GM19035 (cell line): ENCODE data around the gene PLCXD1.
"Not testable (repeated sequence)": the region's sequence is repeated elsewhere in the genome, so short reads cannot be mapped to it uniquely, and the experiment has no call there.

Source experiments
- ATAC-seq: cut with Tn5 transposase; IDR thresholded peaks from one replicate; pipeline ENCODE4 v1.9.1; 2021; ENCODE audit not compliant: unreplicated experiment

PLCXD1 gene

DNA sequence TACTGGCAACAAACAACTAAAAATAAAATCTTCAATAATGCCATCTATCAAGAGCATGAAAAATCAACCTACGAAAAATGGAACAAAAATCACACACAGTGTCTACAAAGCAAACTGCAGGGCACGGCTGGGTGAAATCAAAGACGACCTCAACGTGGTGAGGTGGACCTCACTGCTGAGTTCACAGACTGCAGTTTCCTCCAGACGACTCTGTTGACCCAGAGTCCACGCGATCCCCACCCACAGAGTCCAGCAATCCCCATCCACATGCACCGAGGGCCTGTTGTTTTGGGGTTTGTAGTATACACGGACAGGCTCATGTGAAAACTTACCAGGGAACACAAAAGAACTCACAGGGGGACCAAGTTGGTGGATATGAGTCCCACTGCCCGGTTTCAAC, 68.5 kb downstream of the PLCXD1 start:
- no peak for ATAC-seq

DNA sequence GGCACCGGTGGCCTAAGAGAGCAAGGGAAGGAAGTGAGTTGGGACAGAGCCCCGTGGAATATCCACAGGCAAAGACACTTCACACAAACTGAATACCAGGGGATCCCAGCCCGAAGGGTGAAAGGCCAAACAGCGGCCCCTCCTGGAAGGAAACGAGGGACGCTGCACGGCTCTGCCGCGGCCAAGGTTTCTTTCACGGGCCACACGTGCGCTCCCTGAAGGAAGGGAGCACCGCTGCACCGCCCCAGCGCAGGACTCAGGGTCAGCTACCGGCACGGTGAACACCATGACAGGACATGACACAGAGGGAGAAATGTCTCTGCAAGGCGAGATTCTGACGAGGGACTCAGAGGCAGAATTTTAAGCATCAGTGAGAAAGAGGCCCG, 69.0 kb downstream of the PLCXD1 start:
- no peak for ATAC-seq

DNA sequence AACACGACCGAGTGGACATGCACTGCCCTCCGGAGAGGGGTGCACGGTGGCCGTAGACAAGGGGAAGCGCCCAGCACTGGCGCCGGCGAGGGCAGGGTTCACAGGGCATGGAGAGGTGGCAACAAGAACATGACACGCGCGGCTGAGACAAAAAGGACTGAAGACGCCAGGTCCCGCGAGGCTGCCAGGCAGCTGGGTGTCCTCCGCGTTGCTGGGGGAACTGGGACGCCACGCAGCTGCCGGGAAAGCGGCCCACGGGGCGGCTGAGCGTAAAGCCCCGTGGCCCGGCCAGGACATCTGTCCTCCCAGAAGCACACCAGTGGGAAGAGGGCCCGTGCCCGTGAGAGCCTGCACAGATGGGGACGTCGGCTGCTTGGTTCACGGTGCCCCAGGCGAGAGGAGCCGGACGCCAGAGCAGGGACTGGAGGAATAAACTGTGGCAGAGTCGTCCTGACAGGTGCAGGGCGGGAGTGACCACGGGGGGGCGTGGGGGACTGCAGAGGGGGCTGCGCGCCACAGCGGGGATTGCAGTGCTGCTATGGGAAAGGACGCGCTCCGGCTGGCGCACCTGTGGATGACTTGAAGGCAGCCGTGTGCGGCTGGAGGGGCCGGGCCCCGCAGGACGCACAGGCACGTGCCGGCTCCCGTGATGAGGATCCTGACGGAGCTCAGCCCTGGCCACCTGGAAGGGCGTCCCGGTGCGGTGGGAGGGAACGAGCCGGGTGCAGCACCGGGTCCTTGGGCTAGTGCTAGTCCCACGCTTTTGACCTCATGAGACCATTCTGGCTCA, 69.5 kb downstream of the PLCXD1 start:
- ATAC-seq = no peak

DNA sequence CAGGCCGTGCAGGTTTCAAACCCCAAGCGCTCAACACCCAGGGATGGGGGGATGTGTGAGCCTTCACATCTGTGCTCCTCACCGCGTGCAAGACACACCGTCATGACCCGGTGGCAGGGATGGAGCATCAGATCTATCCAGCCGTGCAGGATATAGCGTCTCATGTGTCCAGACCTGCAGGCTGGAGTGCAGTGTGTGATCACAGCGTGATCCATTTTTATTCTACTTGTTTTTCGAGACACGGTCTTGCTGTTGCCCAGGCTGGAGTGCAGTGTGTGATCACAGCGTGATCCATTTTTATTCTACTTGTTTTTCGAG, 70.1 kb downstream of the PLCXD1 start:
- ATAC-seq = not testable (repeated sequence)

DNA sequence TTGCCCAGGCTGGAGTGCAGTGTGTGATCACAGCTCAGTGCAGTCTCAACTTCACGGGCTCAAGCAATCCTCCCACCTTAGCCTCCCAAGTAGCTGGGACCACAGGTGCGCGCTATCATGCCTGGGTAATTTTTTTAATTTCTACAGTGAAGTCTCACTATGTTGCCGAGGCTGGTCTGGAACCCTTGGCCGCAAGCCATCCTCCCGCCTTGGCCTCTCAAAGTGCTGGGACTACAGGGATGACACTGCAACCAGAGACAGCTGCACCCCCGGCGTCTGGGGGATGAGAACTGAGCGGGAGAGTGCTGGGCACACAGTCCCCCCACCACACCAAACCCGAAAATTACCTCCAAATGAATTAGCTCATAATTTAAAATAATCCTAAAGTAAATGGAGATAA, 70.6 kb downstream of the PLCXD1 start:
- no peak for ATAC-seq

DNA sequence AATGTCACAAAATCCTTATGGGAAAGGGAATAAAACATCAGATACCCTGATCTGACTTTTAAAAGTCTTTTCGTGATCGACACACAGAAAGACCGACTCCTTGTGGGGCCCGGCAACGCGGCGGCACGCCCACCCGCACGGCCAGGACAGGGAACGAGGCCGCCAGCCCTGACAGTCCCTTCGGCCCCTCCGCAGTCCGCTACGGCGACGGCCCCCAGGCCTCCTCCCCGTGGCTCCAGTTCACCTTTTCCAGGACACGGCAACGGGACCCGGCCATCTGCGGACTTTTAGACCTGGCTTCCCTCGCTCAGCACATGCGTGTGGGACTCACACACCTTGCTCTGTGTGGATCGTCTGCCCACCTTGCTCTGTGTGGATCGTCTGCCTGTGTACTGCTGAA, 71.0 kb downstream of the PLCXD1 start:
- ATAC-seq = no peak

DNA sequence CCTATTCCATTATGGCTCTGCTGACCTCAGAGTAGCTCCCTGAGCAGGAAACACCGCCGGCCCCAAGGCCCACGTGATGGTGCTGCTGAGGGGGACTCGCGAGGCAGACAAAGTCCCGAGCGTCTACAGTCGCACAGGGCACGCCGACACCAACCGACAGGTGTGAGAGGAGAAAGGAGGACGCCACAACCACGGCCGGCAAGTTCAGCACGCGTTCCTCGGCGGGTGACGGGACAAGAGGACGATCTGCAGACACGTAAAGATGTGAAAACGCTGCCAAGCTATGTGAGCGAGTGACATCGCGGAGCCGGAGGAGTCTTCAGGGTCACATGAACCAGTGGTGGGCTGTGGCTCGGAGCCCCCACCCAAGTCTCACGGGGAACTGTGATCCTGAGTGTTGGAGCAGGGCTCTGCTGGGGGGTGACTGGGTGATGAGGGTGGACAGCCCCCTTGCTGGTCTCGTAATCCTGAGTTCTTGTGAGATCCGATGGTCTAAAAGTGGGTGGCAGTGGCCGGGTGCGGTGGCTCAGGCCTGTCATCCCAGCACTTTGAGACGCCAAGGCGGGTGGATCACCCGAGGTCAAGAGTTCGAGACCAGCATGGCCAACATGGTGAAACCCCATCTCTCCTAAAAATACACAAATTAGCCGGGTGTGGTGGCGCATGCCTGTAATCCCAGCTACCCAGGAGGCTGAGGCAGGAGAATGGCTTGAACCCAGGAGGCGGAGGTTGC, 71.6 kb downstream of the PLCXD1 start:
- ATAC-seq = no peak
